HepG2 (cell line): Measurements from ENCODE around the gene TMEM156. TPM values are rescaled to one million over a fixed set of nuclear protein-coding genes. Genes with fewer than 3 reads are reported as not detected.

Experiments
- ATAC-seq: fragments of 200-7000 bp; cut with Tn5 transposase; 3 replicates; pipeline ENCODE4 v1.9.1; 2020; ENCODE audit warnings: mild to moderate bottlenecking, moderate library complexity
- BruUV-seq: library from RNA; stranded (reverse); fragments of 400-500 nt; replicated peaks from 2 replicates; lab custom pipeline; 2021; lab: Mats Ljungman, UMichigan
- CTCF ChIA-PET: fragments of 300-600 bp; formaldehyde crosslinking; extraction: SDS; loops from one replicate; lab custom pipeline; 2021; ENCODE audit warnings: low total read pairs, inconsistent platforms, low intra/inter-chr PET ratio; lab: Yijun Ruan, JAX
- POLR2A ChIA-PET: fragments of 350-600 bp; sonication (Branson Sonifier 250); formaldehyde crosslinking; loops from one replicate; lab custom pipeline; 2020; ENCODE audit warnings: antibody characterized with exemption, inconsistent platforms; lab: Yijun Ruan, JAX
- DNase-seq: peaks from one replicate; pipeline ENCODE4 v3.0.0-alpha.2; 2015; ENCODE audit warnings: low spot score
- FAIRE-seq: peaks from 3 replicates; lab custom pipeline; 2011; peaks lifted over from hg19 to GRCh38; lab: Jason Lieb, UNC
- H2AFZ ChIP-seq: one replicate; pipeline ENCODE4 v1.6.1; 2011; ENCODE audit warnings: low read length, inconsistent platforms
- H3K27ac ChIP-seq: fragments of 300-600 bp; 3 replicates; pipeline ENCODE4 v1.8.0; 2011; ENCODE audit warnings: mixed run types, mild to moderate bottlenecking, mixed read lengths, low read length, inconsistent platforms; ENCODE audit not compliant: insufficient read depth; ENCODE audit errors: extremely low read length
- H3K27me3 ChIP-seq, 2 experiments: fragments of 200-600 bp in 1 of 2; 2 replicates in 1 of 2; 3 replicates in 1 of 2; pipeline versions ENCODE4 v1.6.0 to v1.8.0; 2011; ENCODE audit warnings: low read length in 2 of 2, mild to moderate bottlenecking in 2 of 2, moderate library complexity in 2 of 2, inconsistent platforms in 1 of 2; ENCODE audit not compliant: insufficient read depth in 2 of 2, control insufficient read depth in 1 of 2
- H3K36me3 ChIP-seq, 2 experiments: fragments of 200-600 bp in 1 of 2; replicated peaks in 1 of 2; 2 replicates in 1 of 2; 3 replicates in 1 of 2; pipeline versions ENCODE4 v1.5.1 to v1.8.0; 2011; ENCODE audit warnings: low read length in 2 of 2, inconsistent platforms in 1 of 2; ENCODE audit not compliant: insufficient read depth in 2 of 2, control insufficient read depth in 1 of 2
- H3K4me1 ChIP-seq: 2 replicates; pipeline ENCODE4 v1.5.1; 2012; ENCODE audit warnings: low read length, inconsistent platforms; ENCODE audit not compliant: insufficient read depth
- H3K4me2 ChIP-seq: 2 replicates; pipeline ENCODE4 v1.6.0; 2011; ENCODE audit warnings: low read depth, low read length, inconsistent platforms
- H3K4me3 ChIP-seq, 3 experiments: fragments of 200-600 bp in 1 of 3; sonication (generic), shearing (Covaris generic) in 1 of 3; replicated peaks in 1 of 3; 2 replicates each; pipeline ENCODE4 v1.5.1; 2011 to 2016; ENCODE audit warnings: low read length in 3 of 3, inconsistent platforms in 2 of 3, low read depth in 2 of 3, mild to moderate bottlenecking in 2 of 3, control low read depth in 1 of 3, mixed read lengths in 1 of 3; ENCODE audit not compliant: insufficient read depth in 1 of 3
- H3K79me2 ChIP-seq: one replicate; pipeline ENCODE4 v1.6.1; 2011; ENCODE audit warnings: low read length, inconsistent platforms; ENCODE audit not compliant: insufficient read depth
- H3K9ac ChIP-seq: 2 replicates; pipeline ENCODE4 v1.6.0; 2011; ENCODE audit warnings: mild to moderate bottlenecking, low read depth, low read length, inconsistent platforms; ENCODE audit not compliant: insufficient read depth
- H3K9me3 ChIP-seq: 2 replicates; pipeline ENCODE4 v1.5.1; 2012; ENCODE audit warnings: mild to moderate bottlenecking, low read length
- H4K20me1 ChIP-seq: 2 replicates; pipeline ENCODE4 v1.6.0; 2011; ENCODE audit warnings: inconsistent platforms, mild to moderate bottlenecking, low read length, moderate library complexity; ENCODE audit not compliant: insufficient read depth
- KDM2A ChIP-seq: sonication (generic); formaldehyde crosslinking; IDR thresholded peaks from 2 replicates; pipeline ENCODE4 v1.4.0; 2020; ENCODE audit warnings: low read depth, missing genetic modification reagents, borderline replicate concordance
- POLR2G ChIP-seq: fragments of 200-400 bp; formaldehyde crosslinking; IDR thresholded peaks from 2 replicates; pipeline ENCODE4 v1.6.1; 2018; ENCODE audit warnings: mild to moderate bottlenecking, low read depth, low read length, moderate library complexity
- ZNF296 ChIP-seq: sonication (generic); formaldehyde crosslinking; conservative IDR thresholded peaks from 2 replicates; pipeline ENCODE4 v1.5.0; 2020; ENCODE audit warnings: mild to moderate bottlenecking, missing genetic modification reagents
- ZNF607 ChIP-seq: sonication (generic); formaldehyde crosslinking; IDR thresholded peaks from 2 replicates; pipeline ENCODE4 v1.5.1; 2020; ENCODE audit warnings: missing genetic modification reagents, mild to moderate bottlenecking, borderline replicate concordance
- ZNF709 ChIP-seq: sonication (generic); formaldehyde crosslinking; IDR thresholded peaks from 2 replicates; pipeline ENCODE4 v1.5.0; 2020; ENCODE audit warnings: mild to moderate bottlenecking, missing genetic modification reagents
- ZNF816 ChIP-seq: sonication (generic); formaldehyde crosslinking; IDR thresholded peaks from 2 replicates; pipeline ENCODE4 v1.8.0; 2022; ENCODE audit warnings: missing genetic modification reagents, mild to moderate bottlenecking, borderline replicate concordance
- WGBS: methylation state at CpG from one replicate; pipeline ENCODE4 v1.1.6; 2017; ENCODE audit warnings: low lambda C conversion rate; 5-methylcytosine and 5-hydroxymethylcytosine counted together
- in situ Hi-C: cut with HindIII; loops from 2 replicates; pipeline ENCODE4 v1.10.0; 2017; ENCODE audit warnings: low pct_unique_long_range_greater_than_20kb; ENCODE audit not compliant: extremely low pct_ligation_motif_present
- intact Hi-C: fragments of 100-400 bp; cut with micrococcal nuclease; formaldehyde crosslinking; loops from one replicate; pipeline ENCODE4 v1.10.0; 2022; ENCODE audit not compliant: unreplicated experiment
- polyA plus RNA-seq, 8 experiments: library from polyadenylated mRNA; depleted of rRNA in 3 of 8; stranded (reverse) in 7 of 8; unstranded in 1 of 8; fragments of >200 nt; fragmentation: Illumina TruSeq in 4 of 8; extraction: Trizol in 4 of 8; gene quantifications; 2 replicates each; pipeline versions ENCODE4 v1.2.1 to v1.2.3, GENCODE V29; 2011 to 2016; ENCODE audit warnings: low read depth in 4 of 8, missing spikeins in 1 of 8, mixed read lengths in 1 of 8; ENCODE audit not compliant: insufficient read depth in 1 of 8
- total RNA-seq, 5 experiments: library from RNA; depleted of rRNA; stranded (reverse); fragments of >200 nt; fragmentation: Illumina TruSeq; extraction: Trizol; gene quantifications; 2 replicates each; pipeline ENCODE4 v1.2.3, GENCODE V29; 2016; ENCODE audit warnings: low read depth in 1 of 5
- TF ChIP-seq, protein P1 (sequence below): sonication (generic); formaldehyde crosslinking; IDR thresholded peaks from 2 replicates; pipeline ENCODE4 v1.5.0; 2020; ENCODE audit warnings: mild to moderate bottlenecking, missing genetic modification reagents, borderline replicate concordance
- TF ChIP-seq, protein P2 (sequence below): sonication (generic); formaldehyde crosslinking; IDR thresholded peaks from 2 replicates; pipeline ENCODE4 v1.4.0; 2020; ENCODE audit warnings: missing genetic modification reagents, borderline replicate concordance
- TF ChIP-seq, protein P3 (sequence below): sonication (generic); formaldehyde crosslinking; IDR thresholded peaks from 2 replicates; pipeline ENCODE4 v1.5.1; 2020; ENCODE audit warnings: missing genetic modification reagents, mild to moderate bottlenecking, borderline replicate concordance
- TF ChIP-seq, protein P4 (sequence below): IDR thresholded peaks from 2 replicates; pipeline ENCODE4 v1.6.1; 2016; ENCODE audit warnings: missing biosample characterization, missing genetic modification reagents, low read depth

Gene TMEM156
- total and polyA plus RNA-seq, 2 of the 13 experiments (the other 11 are each of a cell fraction or from before 2014, with no cell fraction given): 1.6 TPM; not detected in 1

DNA sequence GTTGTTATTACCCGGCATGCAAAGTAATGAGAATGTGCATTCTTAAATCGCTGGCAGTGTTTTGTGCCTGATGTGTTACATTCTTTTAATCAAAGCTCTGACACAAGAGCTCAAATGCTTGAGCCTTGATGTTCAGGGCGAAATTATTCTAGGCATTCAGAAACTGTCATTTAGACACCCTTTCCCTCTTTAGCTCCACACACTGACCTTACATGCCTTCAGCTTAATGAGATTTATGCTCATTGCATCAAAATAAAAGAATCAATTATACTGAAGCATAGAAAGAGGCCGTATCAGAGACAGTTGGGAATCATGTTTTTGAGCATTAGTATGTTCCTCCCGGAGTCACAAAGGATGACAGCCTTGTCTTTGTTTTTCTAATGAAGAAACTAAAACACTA, 107.9 kb downstream of the TMEM156 start (continued):
- TF ChIP-seq ZNF296 (CRISPR knock-in tag) (no peak), ZNF709 (CRISPR knock-in tag) (no peak), ZNF816 (CRISPR knock-in tag) (no peak), POLR2G (no peak)
- TF ChIP-seq, protein P1, sequence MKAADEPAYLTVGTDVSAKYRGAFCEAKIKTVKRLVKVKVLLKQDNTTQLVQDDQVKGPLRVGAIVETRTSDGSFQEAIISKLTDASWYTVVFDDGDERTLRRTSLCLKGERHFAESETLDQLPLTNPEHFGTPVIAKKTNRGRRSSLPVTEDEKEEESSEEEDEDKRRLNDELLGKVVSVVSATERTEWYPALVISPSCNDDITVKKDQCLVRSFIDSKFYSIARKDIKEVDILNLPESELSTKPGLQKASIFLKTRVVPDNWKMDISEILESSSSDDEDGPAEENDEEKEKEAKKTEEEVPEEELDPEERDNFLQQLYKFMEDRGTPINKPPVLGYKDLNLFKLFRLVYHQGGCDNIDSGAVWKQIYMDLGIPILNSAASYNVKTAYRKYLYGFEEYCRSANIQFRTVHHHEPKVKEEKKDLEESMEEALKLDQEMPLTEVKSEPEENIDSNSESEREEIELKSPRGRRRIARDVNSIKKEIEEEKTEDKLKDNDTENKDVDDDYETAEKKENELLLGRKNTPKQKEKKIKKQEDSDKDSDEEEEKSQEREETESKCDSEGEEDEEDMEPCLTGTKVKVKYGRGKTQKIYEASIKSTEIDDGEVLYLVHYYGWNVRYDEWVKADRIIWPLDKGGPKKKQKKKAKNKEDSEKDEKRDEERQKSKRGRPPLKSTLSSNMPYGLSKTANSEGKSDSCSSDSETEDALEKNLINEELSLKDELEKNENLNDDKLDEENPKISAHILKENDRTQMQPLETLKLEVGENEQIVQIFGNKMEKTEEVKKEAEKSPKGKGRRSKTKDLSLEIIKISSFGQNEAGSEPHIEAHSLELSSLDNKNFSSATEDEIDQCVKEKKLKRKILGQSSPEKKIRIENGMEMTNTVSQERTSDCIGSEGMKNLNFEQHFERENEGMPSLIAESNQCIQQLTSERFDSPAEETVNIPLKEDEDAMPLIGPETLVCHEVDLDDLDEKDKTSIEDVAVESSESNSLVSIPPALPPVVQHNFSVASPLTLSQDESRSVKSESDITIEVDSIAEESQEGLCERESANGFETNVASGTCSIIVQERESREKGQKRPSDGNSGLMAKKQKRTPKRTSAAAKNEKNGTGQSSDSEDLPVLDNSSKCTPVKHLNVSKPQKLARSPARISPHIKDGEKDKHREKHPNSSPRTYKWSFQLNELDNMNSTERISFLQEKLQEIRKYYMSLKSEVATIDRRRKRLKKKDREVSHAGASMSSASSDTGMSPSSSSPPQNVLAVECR (CRISPR knock-in tag): no peak

DNA sequence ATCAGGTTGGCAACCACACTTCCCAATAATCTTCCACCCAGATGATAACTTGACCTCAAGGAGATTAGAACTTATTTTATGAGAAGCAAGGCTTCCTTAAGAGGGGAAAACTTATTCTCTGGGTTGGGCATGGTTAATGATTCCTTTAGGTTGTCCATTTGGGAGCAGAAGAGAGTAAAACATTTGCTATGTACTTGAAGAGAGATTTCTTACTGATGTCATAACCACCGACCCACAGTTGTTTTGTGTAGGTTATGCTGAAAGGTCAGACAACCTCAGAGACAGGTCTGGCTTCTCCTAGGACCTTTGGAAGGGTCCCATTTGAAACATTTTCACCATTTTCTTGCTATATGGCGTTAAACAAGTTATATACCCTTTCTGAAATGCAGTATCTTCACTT, 108.5 kb downstream of the TMEM156 start:
- Histone ChIP-seq H3K27me3 (no peaks in the 10 kb centered on the region), H3K9me3 (no peaks in the 10 kb centered on the region), H3K4me1 (no peaks in the 10 kb centered on the region), H3K36me3 (peaks cover 29 to 68% of the 10 kb centered on the region in 2 experiments), H3K4me2 (no peak overlapping the region), H3K4me3 (no peak overlapping the region), H3K9ac (no peak overlapping the region), H4K20me1 (no peaks in the 10 kb centered on the region), H3K79me2 (no peaks in the 10 kb centered on the region), H3K27ac (no peak overlapping the region), H2AFZ (no peak overlapping the region)
- FAIRE-seq: no peak
- in situ Hi-C loops (no loop called here), intact Hi-C loops (no loop called here)
- BruUV-seq: no TSS peak
- DNase-seq: no peak
- 79% methylated on average over 2 of the region's 2 CpGs for WGBS
- CTCF ChIA-PET: no interaction called here
- POLR2A ChIA-PET: no interaction called here
- ATAC-seq: no peak
- TF ChIP-seq ZNF607 (CRISPR knock-in tag) (no peak), KDM2A (no peak)
- TF ChIP-seq, protein P2, sequence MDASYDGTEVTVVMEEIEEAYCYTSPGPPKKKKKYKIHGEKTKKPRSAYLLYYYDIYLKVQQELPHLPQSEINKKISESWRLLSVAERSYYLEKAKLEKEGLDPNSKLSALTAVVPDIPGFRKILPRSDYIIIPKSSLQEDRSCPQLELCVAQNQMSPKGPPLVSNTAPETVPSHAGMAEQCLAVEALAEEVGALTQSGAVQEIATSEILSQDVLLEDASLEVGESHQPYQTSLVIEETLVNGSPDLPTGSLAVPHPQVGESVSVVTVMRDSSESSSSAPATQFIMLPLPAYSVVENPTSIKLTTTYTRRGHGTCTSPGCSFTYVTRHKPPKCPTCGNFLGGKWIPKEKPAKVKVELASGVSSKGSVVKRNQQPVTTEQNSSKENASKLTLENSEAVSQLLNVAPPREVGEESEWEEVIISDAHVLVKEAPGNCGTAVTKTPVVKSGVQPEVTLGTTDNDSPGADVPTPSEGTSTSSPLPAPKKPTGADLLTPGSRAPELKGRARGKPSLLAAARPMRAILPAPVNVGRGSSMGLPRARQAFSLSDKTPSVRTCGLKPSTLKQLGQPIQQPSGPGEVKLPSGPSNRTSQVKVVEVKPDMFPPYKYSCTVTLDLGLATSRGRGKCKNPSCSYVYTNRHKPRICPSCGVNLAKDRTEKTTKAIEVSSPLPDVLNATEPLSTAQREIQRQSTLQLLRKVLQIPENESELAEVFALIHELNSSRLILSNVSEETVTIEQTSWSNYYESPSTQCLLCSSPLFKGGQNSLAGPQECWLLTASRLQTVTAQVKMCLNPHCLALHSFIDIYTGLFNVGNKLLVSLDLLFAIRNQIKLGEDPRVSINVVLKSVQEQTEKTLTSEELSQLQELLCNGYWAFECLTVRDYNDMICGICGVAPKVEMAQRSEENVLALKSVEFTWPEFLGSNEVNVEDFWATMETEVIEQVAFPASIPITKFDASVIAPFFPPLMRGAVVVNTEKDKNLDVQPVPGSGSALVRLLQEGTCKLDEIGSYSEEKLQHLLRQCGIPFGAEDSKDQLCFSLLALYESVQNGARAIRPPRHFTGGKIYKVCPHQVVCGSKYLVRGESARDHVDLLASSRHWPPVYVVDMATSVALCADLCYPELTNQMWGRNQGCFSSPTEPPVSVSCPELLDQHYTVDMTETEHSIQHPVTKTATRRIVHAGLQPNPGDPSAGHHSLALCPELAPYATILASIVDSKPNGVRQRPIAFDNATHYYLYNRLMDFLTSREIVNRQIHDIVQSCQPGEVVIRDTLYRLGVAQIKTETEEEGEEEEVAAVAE (CRISPR knock-in tag): no peak
- TF ChIP-seq, protein P3, sequence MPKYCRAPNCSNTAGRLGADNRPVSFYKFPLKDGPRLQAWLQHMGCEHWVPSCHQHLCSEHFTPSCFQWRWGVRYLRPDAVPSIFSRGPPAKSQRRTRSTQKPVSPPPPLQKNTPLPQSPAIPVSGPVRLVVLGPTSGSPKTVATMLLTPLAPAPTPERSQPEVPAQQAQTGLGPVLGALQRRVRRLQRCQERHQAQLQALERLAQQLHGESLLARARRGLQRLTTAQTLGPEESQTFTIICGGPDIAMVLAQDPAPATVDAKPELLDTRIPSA (CRISPR knock-in tag): no peak
- TF ChIP-seq, protein P4, sequence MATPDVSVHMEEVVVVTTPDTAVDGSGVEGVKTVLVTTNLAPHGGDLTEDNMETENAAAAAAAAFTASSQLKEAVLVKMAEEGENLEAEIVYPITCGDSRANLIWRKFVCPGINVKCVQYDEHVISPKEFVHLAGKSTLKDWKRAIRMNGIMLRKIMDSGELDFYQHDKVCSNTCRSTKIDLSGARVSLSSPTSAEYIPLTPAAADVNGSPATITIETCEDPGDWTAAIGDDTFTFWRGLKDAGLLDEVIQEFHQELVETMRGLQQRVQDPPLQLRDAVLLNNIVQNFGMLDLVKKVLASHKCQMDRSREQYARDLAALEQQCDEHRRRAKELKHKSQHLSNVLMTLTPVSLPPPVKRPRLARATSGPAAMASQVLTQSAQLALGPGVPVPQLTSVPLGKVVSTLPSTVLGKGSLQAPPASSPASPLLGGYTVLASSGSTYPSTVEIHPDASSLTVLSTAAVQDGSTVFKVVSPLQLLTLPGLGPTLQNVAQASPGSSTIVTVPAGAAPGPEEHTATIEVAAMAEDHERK: no peak
